IMR-90 (cell line): ENCODE results near the gene TXK.

ENCODE experiments used
- BHLHE40 ChIP-seq: fragments of 150-350 bp; IDR thresholded peaks from 2 replicates; pipeline ENCODE4 v1.6.1; 2016; ENCODE audit warnings: mild to moderate bottlenecking, low read depth, low read length
- CEBPB ChIP-seq: IDR thresholded peaks from 2 replicates; pipeline ENCODE4 v1.6.1; 2012; ENCODE audit warnings: low read depth, low read length, improper control_type of control experiment
- CHD1 ChIP-seq: IDR thresholded peaks from 2 replicates; pipeline ENCODE4 v1.6.1; 2012; ENCODE audit warnings: low read depth, low read length, improper control_type of control experiment
- CTCF ChIP-seq: conservative IDR thresholded peaks from 2 replicates; pipeline ENCODE4 v1.5.1; 2012; ENCODE audit warnings: mild to moderate bottlenecking, low read depth, low read length, improper control_type of control experiment
- ELK1 ChIP-seq: fragments of 150-350 bp; IDR thresholded peaks from 2 replicates; pipeline ENCODE4 v1.6.1; 2016; ENCODE audit warnings: low read depth, mild to moderate bottlenecking, low read length, moderate library complexity, borderline replicate concordance
- FOS ChIP-seq: fragments of 150-350 bp; IDR thresholded peaks from 2 replicates; pipeline ENCODE4 v1.6.1; 2016; ENCODE audit warnings: low read depth, low read length
- MAFK ChIP-seq: IDR thresholded peaks from 2 replicates; pipeline ENCODE4 v1.6.1; 2012; ENCODE audit warnings: low read depth, low read length, improper control_type of control experiment
- MAZ ChIP-seq: IDR thresholded peaks from 2 replicates; pipeline ENCODE4 v1.6.1; 2012; ENCODE audit warnings: low read depth, mild to moderate bottlenecking, low read length, improper control_type of control experiment, moderate library complexity, borderline replicate concordance
- MXI1 ChIP-seq: IDR thresholded peaks from 2 replicates; pipeline ENCODE4 v1.6.1; 2012; ENCODE audit warnings: low read depth, mild to moderate bottlenecking, low read length, moderate library complexity, borderline replicate concordance
- POLR2A ChIP-seq: IDR thresholded peaks from 2 replicates; pipeline ENCODE4 v1.6.1; 2012; ENCODE audit warnings: mild to moderate bottlenecking, low read depth, low read length
- RAD21 ChIP-seq: IDR thresholded peaks from 2 replicates; pipeline ENCODE4 v1.6.1; 2012; ENCODE audit warnings: low read length, improper control_type of control experiment
- RCOR1 ChIP-seq: IDR thresholded peaks from 2 replicates; pipeline ENCODE4 v1.6.1; 2012; ENCODE audit warnings: mild to moderate bottlenecking, low read length, improper control_type of control experiment; ENCODE audit not compliant: insufficient replicate concordance
- RFX5 ChIP-seq: IDR thresholded peaks from 2 replicates; pipeline ENCODE4 v1.8.0; 2012; ENCODE audit warnings: low read depth, mild to moderate bottlenecking, low read length, moderate library complexity
- SMC3 ChIP-seq: fragments of 150-350 bp; IDR thresholded peaks from 2 replicates; pipeline ENCODE4 v1.6.1; 2016; ENCODE audit warnings: low read depth, mild to moderate bottlenecking, antibody characterized with exemption, low read length, moderate library complexity

GRCh38 chr4:48018112-48018511 lies 115.9 kb downstream of the TXK start:
- TF ChIP-seq CTCF (no peak), MXI1 (no peak), MAFK (no peak), POLR2A (no peak), RAD21 (no peak), SMC3 (no peak), CEBPB (no peak), FOS (no peak), ELK1 (no peak), MAZ (no peak), BHLHE40 (no peak), RFX5 (no peak), RCOR1 (no peak), CHD1 (no peak)
